Progenitor cell of endocrine pancreas (in vitro differentiated cells): ENCODE results near the gene TMEM236. TPM values are rescaled to one million over a fixed set of nuclear protein-coding genes. Genes with fewer than 3 reads are reported as not detected.

ENCODE experiments used
- DNase-seq: peaks from one replicate; pipeline ENCODE4 v3.0.0; 2021; ENCODE audit warnings: low spot score; ENCODE audit not compliant: unreplicated experiment
- H3K27ac Mint-ChIP-seq: 2 replicates; pipeline ENCODE4 v1.8.0; 2021; ENCODE audit warnings: mild to moderate bottlenecking, moderate library complexity, mixed read lengths
- H3K27me3 Mint-ChIP-seq: 2 replicates; pipeline ENCODE4 v1.8.0; 2021; ENCODE audit warnings: mixed read lengths
- H3K36me3 Mint-ChIP-seq: 2 replicates; pipeline ENCODE4 v1.8.0; 2022; ENCODE audit warnings: mixed read lengths; ENCODE audit not compliant: insufficient read depth
- H3K4me1 Mint-ChIP-seq: 2 replicates; pipeline ENCODE4 v1.8.0; 2021; ENCODE audit warnings: low read depth, mixed read lengths
- H3K4me3 Mint-ChIP-seq: 2 replicates; pipeline ENCODE4 v1.8.0; 2021; ENCODE audit warnings: low read depth, mild to moderate bottlenecking, moderate library complexity, mixed read lengths
- H3K9me3 Mint-ChIP-seq: 2 replicates; pipeline ENCODE4 v1.8.0; 2021; ENCODE audit warnings: low read depth, mixed read lengths
- total RNA-seq: library from RNA; stranded (reverse); gene quantifications from 2 replicates; pipeline ENCODE4 v1.2.1, GENCODE V29; 2021
- TF ChIP-seq, protein P1 (sequence below): fragments of 200-600 bp; sonication (generic); IDR thresholded peaks from one replicate; pipeline ENCODE4 v1.5.0; 2021; ENCODE audit warnings: antibody characterized with exemption, mild to moderate bottlenecking; ENCODE audit not compliant: unreplicated experiment

TMEM236 gene
- total RNA-seq, 1 donor from 2014 or later = 0.07 TPM

- Mint-ChIP-seq H3K27ac (peak overlapping the region; percentile 48), H3K9me3 (peaks cover 3% of the 10 kb centered on the region), H3K27me3 (no peaks in the 10 kb centered on the region), H3K4me3 (no peak overlapping the region), H3K4me1 (no peaks in the 10 kb centered on the region), H3K36me3 (peaks cover 17% of the 10 kb centered on the region)
- DNase-seq = no peak
- TF ChIP-seq, protein P1, sequence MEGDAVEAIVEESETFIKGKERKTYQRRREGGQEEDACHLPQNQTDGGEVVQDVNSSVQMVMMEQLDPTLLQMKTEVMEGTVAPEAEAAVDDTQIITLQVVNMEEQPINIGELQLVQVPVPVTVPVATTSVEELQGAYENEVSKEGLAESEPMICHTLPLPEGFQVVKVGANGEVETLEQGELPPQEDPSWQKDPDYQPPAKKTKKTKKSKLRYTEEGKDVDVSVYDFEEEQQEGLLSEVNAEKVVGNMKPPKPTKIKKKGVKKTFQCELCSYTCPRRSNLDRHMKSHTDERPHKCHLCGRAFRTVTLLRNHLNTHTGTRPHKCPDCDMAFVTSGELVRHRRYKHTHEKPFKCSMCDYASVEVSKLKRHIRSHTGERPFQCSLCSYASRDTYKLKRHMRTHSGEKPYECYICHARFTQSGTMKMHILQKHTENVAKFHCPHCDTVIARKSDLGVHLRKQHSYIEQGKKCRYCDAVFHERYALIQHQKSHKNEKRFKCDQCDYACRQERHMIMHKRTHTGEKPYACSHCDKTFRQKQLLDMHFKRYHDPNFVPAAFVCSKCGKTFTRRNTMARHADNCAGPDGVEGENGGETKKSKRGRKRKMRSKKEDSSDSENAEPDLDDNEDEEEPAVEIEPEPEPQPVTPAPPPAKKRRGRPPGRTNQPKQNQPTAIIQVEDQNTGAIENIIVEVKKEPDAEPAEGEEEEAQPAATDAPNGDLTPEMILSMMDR = no peak
Observed at GRCh38 chr10:17725703-17726102, 26.3 kb upstream of the TMEM236 start.

GRCh38 chr10:17729630-17730029, 22.4 kb upstream of the TMEM236 start:
- H3K9me3 Mint-ChIP-seq = no peaks in the 10 kb centered on the region
- no peaks in the 10 kb centered on the region for H3K27me3 Mint-ChIP-seq
- H3K36me3 Mint-ChIP-seq = no peaks in the 10 kb centered on the region
- no peak overlapping the region for H3K4me3 Mint-ChIP-seq
- H3K4me1 Mint-ChIP-seq = no peaks in the 10 kb centered on the region
- no peak overlapping the region for H3K27ac Mint-ChIP-seq
- TF ChIP-seq, protein P1 = no peak
- DNase-seq = no peak

- no peaks in the 10 kb centered on the region for H3K9me3 Mint-ChIP-seq
- H3K4me3 Mint-ChIP-seq = no peak overlapping the region
- no peak overlapping the region for H3K27ac Mint-ChIP-seq
- TF ChIP-seq, protein P1 = no peak
- no peaks in the 10 kb centered on the region for H3K36me3 Mint-ChIP-seq
- H3K27me3 Mint-ChIP-seq = no peaks in the 10 kb centered on the region
- H3K4me1 Mint-ChIP-seq = no peaks in the 10 kb centered on the region
- no peak for DNase-seq
Observed at GRCh38 chr10:17730667-17731066, 21.3 kb upstream of the TMEM236 start.

DNA sequence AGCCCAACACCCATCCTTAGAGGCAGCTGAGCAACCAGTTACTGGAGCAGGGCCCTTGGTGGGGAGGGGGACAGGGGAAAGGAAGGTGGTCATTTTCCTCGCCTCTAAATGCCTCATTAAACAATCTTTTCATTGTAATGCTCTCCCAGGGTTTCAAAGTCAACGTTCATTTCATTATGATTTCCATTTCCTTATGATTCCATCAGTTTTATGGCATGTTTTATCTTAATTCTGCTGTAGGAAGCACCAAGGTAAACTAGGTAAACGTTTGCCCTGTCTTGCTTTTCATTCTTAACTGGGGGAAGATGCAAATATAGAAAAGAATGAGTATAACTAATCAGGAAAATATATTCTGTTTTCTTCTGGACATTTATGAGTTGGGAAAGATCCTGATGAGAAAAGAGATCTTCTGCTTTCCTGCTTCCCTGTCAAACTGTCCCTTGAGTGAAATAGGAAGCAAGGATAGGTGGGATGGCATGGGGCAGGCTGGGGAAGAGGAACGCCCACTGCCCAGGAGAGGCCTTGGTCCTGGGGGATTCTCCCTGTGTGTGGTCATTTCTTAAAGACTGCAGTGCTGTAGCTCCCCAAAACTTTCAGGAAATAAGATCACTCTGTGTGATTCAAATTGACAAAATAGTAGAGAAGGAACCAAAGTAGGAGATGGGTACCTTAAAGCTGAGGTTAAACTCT, 20.5 kb upstream of the TMEM236 start:
- TF ChIP-seq, protein P1 = no peak
- no peaks in the 10 kb centered on the region for H3K36me3 Mint-ChIP-seq
- no peaks in the 10 kb centered on the region for H3K27me3 Mint-ChIP-seq
- no peaks in the 10 kb centered on the region for H3K4me1 Mint-ChIP-seq
- no peak overlapping the region for H3K27ac Mint-ChIP-seq
- no peaks in the 10 kb centered on the region for H3K9me3 Mint-ChIP-seq
- no peak for DNase-seq
- no peak overlapping the region for H3K4me3 Mint-ChIP-seq

DNA sequence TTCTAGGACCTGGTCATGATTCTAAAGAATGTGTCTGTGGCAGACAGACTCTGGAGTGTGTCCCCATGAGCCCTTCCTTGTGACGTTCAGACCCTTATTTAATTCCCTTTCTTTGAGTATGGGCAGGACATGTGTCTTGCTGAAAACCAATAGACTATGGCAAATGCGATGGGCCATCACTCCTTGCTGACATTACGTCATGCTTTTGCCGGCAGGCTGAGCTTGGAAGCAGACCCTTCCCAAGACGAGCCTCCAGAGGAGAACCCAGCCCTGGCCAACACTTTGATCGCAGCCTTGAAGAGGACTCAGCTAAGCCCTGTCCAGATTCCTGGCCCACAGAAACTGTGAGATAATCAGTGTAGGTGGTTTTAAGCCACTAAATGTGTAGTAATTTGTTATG, 18.4 kb upstream of the TMEM236 start:
- no peaks in the 10 kb centered on the region for H3K9me3 Mint-ChIP-seq
- H3K27me3 Mint-ChIP-seq = no peaks in the 10 kb centered on the region
- H3K27ac Mint-ChIP-seq = no peak overlapping the region
- no peak overlapping the region for H3K4me3 Mint-ChIP-seq
- no peak for DNase-seq
- H3K4me1 Mint-ChIP-seq = no peaks in the 10 kb centered on the region
- H3K36me3 Mint-ChIP-seq = no peaks in the 10 kb centered on the region
- TF ChIP-seq, protein P1 = no peak
